ENCODE results near the gene HES4. TPM values are rescaled to one million over a fixed set of nuclear protein-coding genes. Genes with fewer than 3 reads are reported as not detected.

The HES4 gene
- total and polyA plus RNA-seq, 2 donors (not counting 3 experiments of a cell fraction or from before 2014, with no cell fraction given) = 30.5 to 37.6 TPM

- FAIRE-seq = no peak
- TF ChIP-seq POLR2AphosphoS5 (IDR thresholded peaks at IDR 0.05; ENCODE audit: insufficient read depth, low read depth, low read length) (no peak), JUN (IDR thresholded peaks at IDR 0.05; ENCODE audit: borderline replicate concordance, insufficient read depth, insufficient read length, low read depth) (no peak), GATA2 (IDR thresholded peaks at IDR 0.05; ENCODE audit: insufficient read depth, insufficient read length, low read depth, low read length) (no peak), POLR2A (IDR thresholded peaks at IDR 0.05; ENCODE audit: low read depth, low read length) (no peak), MYC (IDR thresholded peaks at IDR 0.05; ENCODE audit: low read depth, low read length) (no peak), EZH2 (IDR thresholded peaks at IDR 0.05; ENCODE audit: borderline replicate concordance, low read depth, low read length, severe bottlenecking) (peak; percentile 22)
- TF ChIP-seq, protein P1, sequence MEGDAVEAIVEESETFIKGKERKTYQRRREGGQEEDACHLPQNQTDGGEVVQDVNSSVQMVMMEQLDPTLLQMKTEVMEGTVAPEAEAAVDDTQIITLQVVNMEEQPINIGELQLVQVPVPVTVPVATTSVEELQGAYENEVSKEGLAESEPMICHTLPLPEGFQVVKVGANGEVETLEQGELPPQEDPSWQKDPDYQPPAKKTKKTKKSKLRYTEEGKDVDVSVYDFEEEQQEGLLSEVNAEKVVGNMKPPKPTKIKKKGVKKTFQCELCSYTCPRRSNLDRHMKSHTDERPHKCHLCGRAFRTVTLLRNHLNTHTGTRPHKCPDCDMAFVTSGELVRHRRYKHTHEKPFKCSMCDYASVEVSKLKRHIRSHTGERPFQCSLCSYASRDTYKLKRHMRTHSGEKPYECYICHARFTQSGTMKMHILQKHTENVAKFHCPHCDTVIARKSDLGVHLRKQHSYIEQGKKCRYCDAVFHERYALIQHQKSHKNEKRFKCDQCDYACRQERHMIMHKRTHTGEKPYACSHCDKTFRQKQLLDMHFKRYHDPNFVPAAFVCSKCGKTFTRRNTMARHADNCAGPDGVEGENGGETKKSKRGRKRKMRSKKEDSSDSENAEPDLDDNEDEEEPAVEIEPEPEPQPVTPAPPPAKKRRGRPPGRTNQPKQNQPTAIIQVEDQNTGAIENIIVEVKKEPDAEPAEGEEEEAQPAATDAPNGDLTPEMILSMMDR (IDR thresholded peaks at IDR 0.05; ENCODE audit: extremely low read depth in 1 of 2, insufficient read depth in 1 of 2, low read depth in 1 of 2, low read length in 2 of 2) = no peak
- POLR2A ChIA-PET = no interaction called here
These were observed 1.7 kb downstream of the HES4 start for GRCh38 chr1:997993-998744.

More at GRCh38 chr1:997993-998744, 1.7 kb downstream of the HES4 start:
- Histone ChIP-seq H2AFZ (ENCODE audit: low read depth, low read length) (no peak overlapping the region), H3K9ac (replicated peaks; ENCODE audit: extremely low read depth, insufficient read depth, low read length) (no peak overlapping the region), H3K79me2 (ENCODE audit: control insufficient read depth, insufficient read depth, low read length) (no peaks in the 10 kb centered on the region), H3K36me3 (ENCODE audit: control insufficient read depth in 2 of 2, extremely low read depth in 1 of 2, insufficient read depth in 2 of 2, low read length in 2 of 2) (no peaks in the 10 kb centered on the region), H3K9me3 (replicated peaks; ENCODE audit: control insufficient read depth, insufficient read depth, low read length) (no peaks in the 10 kb centered on the region), H3K4me1 (ENCODE audit: control insufficient read depth, extremely low read depth, insufficient read depth, low read length) (peaks cover 9% of the 10 kb centered on the region), H3K4me3 (replicated peaks in 1 of 3; ENCODE audit: insufficient read depth in 1 of 3, low read depth in 1 of 3, low read length in 3 of 3) (peak overlapping the region in 1 of 3 experiments; percentile 51), H3K27me3 (ENCODE audit: control insufficient read depth in 2 of 2, insufficient read depth in 2 of 2, low read length in 2 of 2) (peaks cover 0 to 19% of the 10 kb centered on the region in 2 experiments), H3K9me1 (replicated peaks; ENCODE audit: control insufficient read depth, extremely low read depth, insufficient read depth, low read length) (no peaks in the 10 kb centered on the region), H4K20me1 (replicated peaks; ENCODE audit: control insufficient read depth, extremely low read depth, insufficient read depth, low read length) (no peaks in the 10 kb centered on the region), H3K27ac (ENCODE audit: insufficient read depth, low read depth, low read length) (no peak overlapping the region), H3K4me2 (ENCODE audit: insufficient read depth, low read length) (no peak overlapping the region)
- CTCF ChIA-PET = interaction anchor here (1.8 kb wide), 1 partner anchor 14 kb away, joined by 13 read pairs; no protein-coding TSS in a partner anchor
- no peak for DNase-seq (ENCODE audit: low read depth, low spot score)
- dilution Hi-C loops (cut with MboI; ENCODE audit: extremely low pct_ligation_motif_present, low sequenced_read_pairs) (no loop called here), intact Hi-C loops (cut with micrococcal nuclease) (no loop called here)
- BruUV-seq (replicated peaks) = no TSS peak
